GM23338 (cell line): ENCODE measurements around the gene C6orf136. TPM values are rescaled to one million over a fixed set of nuclear protein-coding genes. Genes with fewer than 3 reads are reported as not detected.

Experiments used
- ATAC-seq: fragments of 200-7000 bp; cut with Tn5 transposase; 3 replicates; pipeline ENCODE4 v1.9.1; 2020
- DNase-seq: peaks from one replicate; pipeline ENCODE4 v3.0.0-alpha.2; 2015; ENCODE audit warnings: low spot score
- H2AFZ ChIP-seq: fragments of 200-600 bp; sonication (generic); 2 replicates; pipeline ENCODE4 v1.8.0; 2016; ENCODE audit warnings: antibody characterized with exemption, mild to moderate bottlenecking, moderate library complexity
- H3F3A ChIP-seq: fragments of 200-600 bp; sonication (generic); replicated peaks from 2 replicates; pipeline ENCODE4 v1.8.0; 2017; ENCODE audit warnings: antibody characterized with exemption, mixed run types, low read depth
- H3K27ac ChIP-seq: fragments of 200-600 bp; sonication (generic); 2 replicates; pipeline ENCODE4 v1.6.1; 2016; ENCODE audit warnings: low read depth
- H3K27me3 ChIP-seq: fragments of 200-600 bp; sonication (generic); 2 replicates; pipeline ENCODE4 v1.8.0; 2016; ENCODE audit warnings: mild to moderate bottlenecking, mixed run types, moderate library complexity; ENCODE audit not compliant: insufficient read depth
- H3K36me3 ChIP-seq: fragments of 200-600 bp; sonication (generic); 2 replicates; pipeline ENCODE4 v1.8.0; 2016; ENCODE audit warnings: mild to moderate bottlenecking; ENCODE audit not compliant: insufficient read depth
- H3K4me1 ChIP-seq: fragments of 200-600 bp; sonication (generic); 2 replicates; pipeline ENCODE4 v1.8.0; 2016; ENCODE audit warnings: mild to moderate bottlenecking, moderate library complexity; ENCODE audit not compliant: insufficient read depth
- H3K4me2 ChIP-seq: fragments of 200-600 bp; sonication (generic); 2 replicates; pipeline ENCODE4 v1.7.1; 2017; ENCODE audit warnings: mixed run types
- H3K4me3 ChIP-seq: fragments of 200-600 bp; sonication (generic); 2 replicates; pipeline ENCODE4 v1.6.1; 2016; ENCODE audit warnings: mixed run types
- H3K79me2 ChIP-seq: fragments of 200-600 bp; sonication (generic); replicated peaks from 2 replicates; pipeline ENCODE4 v1.8.0; 2017; ENCODE audit warnings: mild to moderate bottlenecking; ENCODE audit not compliant: insufficient read depth
- H3K9me2 ChIP-seq: fragments of 200-600 bp; sonication (generic); 2 replicates; pipeline ENCODE4 v1.8.0; 2017; ENCODE audit not compliant: insufficient read depth
- H4K20me1 ChIP-seq: fragments of 200-600 bp; sonication (generic); replicated peaks from 2 replicates; pipeline ENCODE4 v1.8.0; 2017; ENCODE audit warnings: mild to moderate bottlenecking; ENCODE audit not compliant: insufficient read depth
- H3K27ac Mint-ChIP-seq: 2 replicates; pipeline ENCODE4 v1.8.0; 2020; ENCODE audit warnings: inconsistent platforms, mild to moderate bottlenecking, moderate library complexity, mixed read lengths
- H3K27me3 Mint-ChIP-seq: 3 replicates; pipeline ENCODE4 v1.8.0; 2022; ENCODE audit warnings: low read depth, mild to moderate bottlenecking, moderate library complexity, mixed read lengths, inconsistent platforms; ENCODE audit not compliant: insufficient read depth, poor library complexity
- H3K36me3 Mint-ChIP-seq: 3 replicates; pipeline ENCODE4 v1.8.0; 2021; ENCODE audit warnings: low read depth, mild to moderate bottlenecking, inconsistent platforms, moderate library complexity, mixed read lengths
- H3K4me1 Mint-ChIP-seq: 3 replicates; pipeline ENCODE4 v1.8.0; 2020; ENCODE audit warnings: mild to moderate bottlenecking, inconsistent platforms, mixed read lengths
- H3K4me3 Mint-ChIP-seq: 3 replicates; pipeline ENCODE4 v1.8.0; 2021; ENCODE audit warnings: moderate library complexity, mild to moderate bottlenecking, inconsistent platforms, mixed read lengths
- H3K9me3 Mint-ChIP-seq: 3 replicates; pipeline ENCODE4 v1.8.0; 2020; ENCODE audit warnings: moderate library complexity, mild to moderate bottlenecking, inconsistent platforms, mixed read lengths
- ETS1 ChIP-seq: IDR thresholded peaks from 2 replicates; pipeline ENCODE4 v1.6.1; 2016; ENCODE audit warnings: antibody characterized with exemption
- EZH2 ChIP-seq: fragments of 200-600 bp; sonication (generic); IDR thresholded peaks from one replicate; pipeline ENCODE4 v1.8.0; 2017; ENCODE audit warnings: antibody characterized with exemption, mild to moderate bottlenecking, low read depth; ENCODE audit not compliant: unreplicated experiment
- EZH2phosphoT487 ChIP-seq: fragments of 200-600 bp; sonication (generic); IDR thresholded peaks from one replicate; pipeline ENCODE4 v1.8.1; 2018; ENCODE audit warnings: antibody characterized with exemption; ENCODE audit not compliant: unreplicated experiment
- JUNB ChIP-seq: IDR thresholded peaks from one replicate; pipeline ENCODE4 v1.6.1; 2016; ENCODE audit warnings: antibody characterized with exemption; ENCODE audit not compliant: unreplicated experiment
- NANOG ChIP-seq: IDR thresholded peaks from 2 replicates; pipeline ENCODE4 v1.6.1; 2016; ENCODE audit warnings: antibody characterized with exemption, borderline replicate concordance
- POLR2AphosphoS5 ChIP-seq: IDR thresholded peaks from 2 replicates; pipeline ENCODE4 v1.6.1; 2016; ENCODE audit warnings: antibody characterized with exemption, low read depth
- REST ChIP-seq: IDR thresholded peaks from one replicate; pipeline ENCODE4 v1.6.1; 2018; ENCODE audit warnings: antibody characterized with exemption; ENCODE audit not compliant: unreplicated experiment
- STAT1 ChIP-seq: IDR thresholded peaks from one replicate; pipeline ENCODE4 v1.6.1; 2016; ENCODE audit warnings: antibody characterized with exemption; ENCODE audit not compliant: unreplicated experiment
- ZNF114 ChIP-seq: fragments of 250-450 bp; sonication (Bioruptor Pico); IDR thresholded peaks from 2 replicates; pipeline ENCODE4 v1.5.0; 2020; ENCODE audit warnings: mild to moderate bottlenecking, moderate library complexity
- ZNF331 ChIP-seq: fragments of 250-450 bp; sonication (Bioruptor Pico); IDR thresholded peaks from 2 replicates; pipeline ENCODE4 v1.5.0; 2020; ENCODE audit warnings: low read depth, mild to moderate bottlenecking, moderate library complexity
- polyA plus RNA-seq: library from polyadenylated mRNA; unstranded; fragments of >200 nt; fragmentation: Nextera tagmentation; extraction: Ambion mirVana; gene quantifications from 2 replicates; pipeline ENCODE4 v1.2.1, GENCODE V29; 2016
- total RNA-seq: library from RNA; depleted of rRNA; stranded (reverse); fragments of >200 nt; shearing (Covaris generic); gene quantifications from 2 replicates; pipeline ENCODE4 v1.2.3, GENCODE V29; 2014
- TF ChIP-seq, protein P1 (sequence below), 2 experiments: fragments of 200-600 bp in 1 of 2; sonication (generic) in 1 of 2; conservative IDR thresholded peaks; 2 replicates each; pipeline versions ENCODE4 v1.5.1 to v1.6.1; 2016 to 2017; ENCODE audit warnings: antibody characterized with exemption in 2 of 2, low read depth in 2 of 2, mild to moderate bottlenecking in 2 of 2, moderate library complexity in 1 of 2
- TF ChIP-seq, protein P2 (sequence below): fragments of 250-450 bp; sonication (Bioruptor Pico); IDR thresholded peaks from 2 replicates; pipeline ENCODE4 v1.5.0; 2020; ENCODE audit warnings: mild to moderate bottlenecking, moderate library complexity

C6orf136 gene
- total and polyA plus RNA-seq, 2 experiments from 2014 or later = 12.5 to 27.5 TPM

DNA sequence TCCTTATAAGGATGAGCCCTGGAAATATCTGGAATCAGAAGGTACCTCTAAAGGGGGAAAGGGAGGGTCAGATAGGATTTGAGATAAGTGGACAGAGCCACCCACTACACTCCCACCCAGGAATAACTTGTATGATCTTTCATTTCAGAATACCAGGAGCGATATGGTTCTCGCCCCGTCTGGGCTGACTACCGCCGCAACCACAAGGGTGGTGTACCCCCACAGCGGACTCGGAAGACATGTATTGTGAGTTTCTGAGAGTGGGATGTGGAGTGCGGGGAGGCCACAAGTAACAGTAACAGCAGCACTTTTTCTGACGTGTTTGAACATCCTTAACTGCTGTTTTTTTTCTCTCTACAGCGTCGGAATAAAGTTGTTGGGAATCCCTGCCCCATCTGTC lies 27.4 kb upstream of the C6orf136 start:
- Mint-ChIP-seq H3K27me3 (peaks cover 34% of the 10 kb centered on the region), H3K4me3 (peak overlapping the region; percentile 96), H3K9me3 (peaks cover 18% of the 10 kb centered on the region; the same call in 2 of the 3 replicates), H3K4me1 (peaks cover 9% of the 10 kb centered on the region), H3K27ac (no peak overlapping the region), H3K36me3 (peaks cover 62% of the 10 kb centered on the region)
- no peak overlapping the region for H2AFZ ChIP-seq
- no peaks in the 10 kb centered on the region for H3K9me2 ChIP-seq
- H3K4me3 ChIP-seq = no peak overlapping the region
- TF ChIP-seq NANOG = no peak
- TF ChIP-seq STAT1 = no peak
- no peak for TF ChIP-seq ZNF331 (CRISPR knock-in tag)
- TF ChIP-seq JUNB = no peak
- no peak for TF ChIP-seq REST
- TF ChIP-seq, protein P1, sequence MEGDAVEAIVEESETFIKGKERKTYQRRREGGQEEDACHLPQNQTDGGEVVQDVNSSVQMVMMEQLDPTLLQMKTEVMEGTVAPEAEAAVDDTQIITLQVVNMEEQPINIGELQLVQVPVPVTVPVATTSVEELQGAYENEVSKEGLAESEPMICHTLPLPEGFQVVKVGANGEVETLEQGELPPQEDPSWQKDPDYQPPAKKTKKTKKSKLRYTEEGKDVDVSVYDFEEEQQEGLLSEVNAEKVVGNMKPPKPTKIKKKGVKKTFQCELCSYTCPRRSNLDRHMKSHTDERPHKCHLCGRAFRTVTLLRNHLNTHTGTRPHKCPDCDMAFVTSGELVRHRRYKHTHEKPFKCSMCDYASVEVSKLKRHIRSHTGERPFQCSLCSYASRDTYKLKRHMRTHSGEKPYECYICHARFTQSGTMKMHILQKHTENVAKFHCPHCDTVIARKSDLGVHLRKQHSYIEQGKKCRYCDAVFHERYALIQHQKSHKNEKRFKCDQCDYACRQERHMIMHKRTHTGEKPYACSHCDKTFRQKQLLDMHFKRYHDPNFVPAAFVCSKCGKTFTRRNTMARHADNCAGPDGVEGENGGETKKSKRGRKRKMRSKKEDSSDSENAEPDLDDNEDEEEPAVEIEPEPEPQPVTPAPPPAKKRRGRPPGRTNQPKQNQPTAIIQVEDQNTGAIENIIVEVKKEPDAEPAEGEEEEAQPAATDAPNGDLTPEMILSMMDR (conservative IDR thresholded peaks at IDR 0.05; ENCODE audit: low read depth in 2 of 2) = no peak
- TF ChIP-seq ETS1 = no peak
- TF ChIP-seq ZNF114 = no peak
- TF ChIP-seq EZH2 = no peak
- TF ChIP-seq, protein P2, sequence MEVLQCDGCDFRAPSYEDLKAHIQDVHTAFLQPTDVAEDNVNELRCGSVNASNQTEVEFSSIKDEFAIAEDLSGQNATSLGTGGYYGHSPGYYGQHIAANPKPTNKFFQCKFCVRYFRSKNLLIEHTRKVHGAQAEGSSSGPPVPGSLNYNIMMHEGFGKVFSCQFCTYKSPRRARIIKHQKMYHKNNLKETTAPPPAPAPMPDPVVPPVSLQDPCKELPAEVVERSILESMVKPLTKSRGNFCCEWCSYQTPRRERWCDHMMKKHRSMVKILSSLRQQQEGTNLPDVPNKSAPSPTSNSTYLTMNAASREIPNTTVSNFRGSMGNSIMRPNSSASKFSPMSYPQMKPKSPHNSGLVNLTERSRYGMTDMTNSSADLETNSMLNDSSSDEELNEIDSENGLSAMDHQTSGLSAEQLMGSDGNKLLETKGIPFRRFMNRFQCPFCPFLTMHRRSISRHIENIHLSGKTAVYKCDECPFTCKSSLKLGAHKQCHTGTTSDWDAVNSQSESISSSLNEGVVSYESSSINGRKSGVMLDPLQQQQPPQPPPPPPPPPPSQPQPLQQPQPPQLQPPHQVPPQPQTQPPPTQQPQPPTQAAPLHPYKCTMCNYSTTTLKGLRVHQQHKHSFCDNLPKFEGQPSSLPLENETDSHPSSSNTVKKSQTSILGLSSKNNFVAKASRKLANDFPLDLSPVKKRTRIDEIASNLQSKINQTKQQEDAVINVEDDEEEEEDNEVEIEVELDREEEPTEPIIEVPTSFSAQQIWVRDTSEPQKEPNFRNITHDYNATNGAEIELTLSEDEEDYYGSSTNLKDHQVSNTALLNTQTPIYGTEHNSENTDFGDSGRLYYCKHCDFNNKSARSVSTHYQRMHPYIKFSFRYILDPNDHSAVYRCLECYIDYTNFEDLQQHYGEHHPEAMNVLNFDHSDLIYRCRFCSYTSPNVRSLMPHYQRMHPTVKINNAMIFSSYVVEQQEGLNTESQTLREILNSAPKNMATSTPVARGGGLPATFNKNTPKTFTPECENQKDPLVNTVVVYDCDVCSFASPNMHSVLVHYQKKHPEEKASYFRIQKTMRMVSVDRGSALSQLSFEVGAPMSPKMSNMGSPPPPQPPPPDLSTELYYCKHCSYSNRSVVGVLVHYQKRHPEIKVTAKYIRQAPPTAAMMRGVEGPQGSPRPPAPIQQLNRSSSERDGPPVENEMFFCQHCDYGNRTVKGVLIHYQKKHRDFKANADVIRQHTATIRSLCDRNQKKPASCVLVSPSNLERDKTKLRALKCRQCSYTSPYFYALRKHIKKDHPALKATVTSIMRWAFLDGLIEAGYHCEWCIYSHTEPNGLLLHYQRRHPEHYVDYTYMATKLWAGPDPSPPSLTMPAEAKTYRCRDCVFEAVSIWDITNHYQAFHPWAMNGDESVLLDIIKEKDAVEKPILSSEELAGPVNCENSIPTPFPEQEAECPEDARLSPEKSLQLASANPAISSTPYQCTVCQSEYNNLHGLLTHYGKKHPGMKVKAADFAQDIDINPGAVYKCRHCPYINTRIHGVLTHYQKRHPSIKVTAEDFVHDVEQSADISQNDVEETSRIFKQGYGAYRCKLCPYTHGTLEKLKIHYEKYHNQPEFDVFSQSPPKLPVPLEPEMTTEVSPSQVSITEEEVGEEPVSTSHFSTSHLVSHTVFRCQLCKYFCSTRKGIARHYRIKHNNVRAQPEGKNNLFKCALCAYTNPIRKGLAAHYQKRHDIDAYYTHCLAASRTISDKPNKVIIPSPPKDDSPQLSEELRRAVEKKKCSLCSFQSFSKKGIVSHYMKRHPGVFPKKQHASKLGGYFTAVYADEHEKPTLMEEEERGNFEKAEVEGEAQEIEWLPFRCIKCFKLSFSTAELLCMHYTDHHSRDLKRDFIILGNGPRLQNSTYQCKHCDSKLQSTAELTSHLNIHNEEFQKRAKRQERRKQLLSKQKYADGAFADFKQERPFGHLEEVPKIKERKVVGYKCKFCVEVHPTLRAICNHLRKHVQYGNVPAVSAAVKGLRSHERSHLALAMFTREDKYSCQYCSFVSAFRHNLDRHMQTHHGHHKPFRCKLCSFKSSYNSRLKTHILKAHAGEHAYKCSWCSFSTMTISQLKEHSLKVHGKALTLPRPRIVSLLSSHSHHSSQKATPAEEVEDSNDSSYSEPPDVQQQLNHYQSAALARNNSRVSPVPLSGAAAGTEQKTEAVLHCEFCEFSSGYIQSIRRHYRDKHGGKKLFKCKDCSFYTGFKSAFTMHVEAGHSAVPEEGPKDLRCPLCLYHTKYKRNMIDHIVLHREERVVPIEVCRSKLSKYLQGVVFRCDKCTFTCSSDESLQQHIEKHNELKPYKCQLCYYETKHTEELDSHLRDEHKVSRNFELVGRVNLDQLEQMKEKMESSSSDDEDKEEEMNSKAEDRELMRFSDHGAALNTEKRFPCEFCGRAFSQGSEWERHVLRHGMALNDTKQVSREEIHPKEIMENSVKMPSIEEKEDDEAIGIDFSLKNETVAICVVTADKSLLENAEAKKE (CRISPR knock-in tag) = no peak
- no peak for TF ChIP-seq POLR2AphosphoS5
- TF ChIP-seq EZH2phosphoT487 = no peak
- peaks cover 28% of the 10 kb centered on the region for H3K36me3 ChIP-seq
- peaks cover 6% of the 10 kb centered on the region for H3K4me1 ChIP-seq
- peaks cover 7% of the 10 kb centered on the region; the same call in 1 of the 2 replicates for H3F3A ChIP-seq
- H3K4me2 ChIP-seq = no peak overlapping the region
- ATAC-seq = no peak
- H3K79me2 ChIP-seq = peaks cover 27% of the 10 kb centered on the region
- no peak overlapping the region for H3K27ac ChIP-seq
- H4K20me1 ChIP-seq = no peaks in the 10 kb centered on the region; the same call in 1 of the 2 replicates
- H3K27me3 ChIP-seq = no peaks in the 10 kb centered on the region
- DNase-seq = no peak
